OCI-LY1 (cell line): ENCODE results near the gene ADAMTS14.

ENCODE experiments used
- H2AFZ ChIP-seq: fragments of 200-600 bp; sonication (generic), shearing (Covaris generic); 2 replicates; pipeline ENCODE4 v1.6.0; 2014; ENCODE audit warnings: antibody characterized with exemption, mild to moderate bottlenecking, low read length
- H3F3A ChIP-seq: fragments of 200-600 bp; sonication (generic), shearing (Covaris generic); 2 replicates; pipeline ENCODE4 v1.6.0; 2014; ENCODE audit warnings: mild to moderate bottlenecking, antibody characterized with exemption, low read length, moderate library complexity; ENCODE audit not compliant: insufficient read depth
- H3K27ac ChIP-seq: fragments of 200-600 bp; sonication (generic); 2 replicates; pipeline ENCODE4 v1.5.1; 2014; ENCODE audit warnings: low read length, mixed run types, mild to moderate bottlenecking, low read depth; ENCODE audit not compliant: poor library complexity, severe bottlenecking
- H3K27me3 ChIP-seq: fragments of 200-600 bp; sonication (generic); 2 replicates; pipeline ENCODE4 v1.6.0; 2014; ENCODE audit warnings: antibody characterized with exemption, mild to moderate bottlenecking, low read length, moderate library complexity; ENCODE audit not compliant: insufficient read depth
- H3K36me3 ChIP-seq: fragments of 200-600 bp; sonication (generic); 2 replicates; pipeline ENCODE4 v1.6.1; 2014; ENCODE audit warnings: mild to moderate bottlenecking, antibody characterized with exemption, low read length, moderate library complexity, mixed read lengths; ENCODE audit not compliant: insufficient read depth
- H3K4me1 ChIP-seq: fragments of 200-600 bp; sonication (generic); 2 replicates; pipeline ENCODE4 v1.5.1; 2014; ENCODE audit warnings: mild to moderate bottlenecking, low read length, moderate library complexity; ENCODE audit not compliant: insufficient read depth, severe bottlenecking
- H3K4me2 ChIP-seq: fragments of 200-600 bp; sonication (generic), shearing (Covaris generic); 2 replicates; pipeline ENCODE4 v1.6.1; 2014; ENCODE audit warnings: low read length
- H3K4me3 ChIP-seq: fragments of 200-600 bp; sonication (generic); 2 replicates; pipeline ENCODE4 v1.5.1; 2014; ENCODE audit warnings: low read length, low read depth, mild to moderate bottlenecking, mixed read lengths; ENCODE audit not compliant: poor library complexity, severe bottlenecking
- H3K79me2 ChIP-seq: fragments of 200-600 bp; shearing (Covaris generic); 2 replicates; pipeline ENCODE4 v1.6.1; 2016; ENCODE audit warnings: mixed run types, low read length, mixed read lengths; ENCODE audit not compliant: insufficient read depth
- H3K9ac ChIP-seq: fragments of 200-600 bp; sonication (generic), shearing (Covaris generic); 2 replicates; pipeline ENCODE4 v1.6.1; 2014; ENCODE audit warnings: mild to moderate bottlenecking, low read length, mixed read lengths
- H3K9me2 ChIP-seq: fragments of 200-600 bp; sonication (generic), shearing (Covaris generic); 2 replicates; pipeline ENCODE4 v1.6.1; 2014; ENCODE audit warnings: low read depth, mild to moderate bottlenecking, low read length, mixed read lengths
- H3K9me3 ChIP-seq: fragments of 200-600 bp; shearing (Covaris generic); 2 replicates; pipeline ENCODE4 v1.6.1; 2014; ENCODE audit warnings: low read length, mixed read lengths
- H4K20me1 ChIP-seq: fragments of 200-600 bp; sonication (generic), shearing (Covaris generic); 2 replicates; pipeline ENCODE4 v1.6.0; 2016; ENCODE audit warnings: mild to moderate bottlenecking, low read length; ENCODE audit not compliant: insufficient read depth
- CTCF ChIP-seq: fragments of 200-600 bp; sonication (generic), shearing (Covaris generic); IDR thresholded peaks from 2 replicates; pipeline ENCODE4 v1.5.1; 2017; ENCODE audit warnings: mild to moderate bottlenecking, antibody characterized with exemption, low read length, moderate library complexity, mixed read lengths
- EZH2 ChIP-seq: fragments of 200-600 bp; sonication (generic), shearing (Covaris generic); IDR thresholded peaks from 2 replicates; pipeline ENCODE4 v1.8.0; 2017; ENCODE audit warnings: borderline replicate concordance, mixed run types, mild to moderate bottlenecking, antibody characterized with exemption, low read length, moderate library complexity, mixed read lengths

Gene ADAMTS14

GRCh38 chr10:70774810-70775678 is 102.7 kb downstream of the ADAMTS14 start:
- no peaks in the 10 kb centered on the region for H3K9me3 ChIP-seq

GRCh38 chr10:70775679-70776454 is 103.6 kb downstream of the ADAMTS14 start:
- no peaks in the 10 kb centered on the region for H3K36me3 ChIP-seq
- no peaks in the 10 kb centered on the region for H3K79me2 ChIP-seq
- no peak overlapping the region for H3K9ac ChIP-seq
- H3K4me3 ChIP-seq = no peak overlapping the region
- H3K4me2 ChIP-seq = no peak overlapping the region
- no peaks in the 10 kb centered on the region for H3K9me3 ChIP-seq
- H3K27ac ChIP-seq = no peak overlapping the region
- no peak overlapping the region for H2AFZ ChIP-seq
- H3K9me2 ChIP-seq = no peaks in the 10 kb centered on the region
- no peaks in the 10 kb centered on the region for H3K4me1 ChIP-seq
- TF ChIP-seq CTCF (no peak), EZH2 (no peak)
- no peaks in the 10 kb centered on the region for H3F3A ChIP-seq
- H3K27me3 ChIP-seq = no peaks in the 10 kb centered on the region; the same call in 1 of the 2 replicates
- H4K20me1 ChIP-seq = no peaks in the 10 kb centered on the region

More at GRCh38 chr10:70774810-70775678, 102.7 kb downstream of the ADAMTS14 start:
- no peak for TF ChIP-seq EZH2
- TF ChIP-seq CTCF = no peak
- Histone ChIP-seq H3K9ac (no peak overlapping the region), H3K27me3 (no peaks in the 10 kb centered on the region; the same call in 1 of the 2 replicates), H3K79me2 (no peaks in the 10 kb centered on the region), H3K4me3 (no peak overlapping the region), H3F3A (no peaks in the 10 kb centered on the region), H3K36me3 (no peaks in the 10 kb centered on the region), H3K4me2 (no peak overlapping the region), H3K4me1 (no peaks in the 10 kb centered on the region), H3K27ac (no peak overlapping the region), H4K20me1 (no peaks in the 10 kb centered on the region), H2AFZ (no peak overlapping the region), H3K9me2 (no peaks in the 10 kb centered on the region)

GRCh38 chr10:70776455-70777005 is 104.2 kb downstream of the ADAMTS14 start:
- Histone ChIP-seq H3K9ac (no peak overlapping the region), H3K79me2 (no peaks in the 10 kb centered on the region), H3K9me2 (no peaks in the 10 kb centered on the region), H3K4me2 (no peak overlapping the region), H3K36me3 (no peaks in the 10 kb centered on the region), H3F3A (no peaks in the 10 kb centered on the region), H4K20me1 (no peaks in the 10 kb centered on the region), H3K9me3 (no peaks in the 10 kb centered on the region), H3K4me3 (no peak overlapping the region), H3K27ac (no peak overlapping the region), H2AFZ (no peak overlapping the region), H3K4me1 (no peaks in the 10 kb centered on the region), H3K27me3 (no peaks in the 10 kb centered on the region; the same call in 1 of the 2 replicates)
- TF ChIP-seq EZH2 (no peak), CTCF (no peak)
